Eye (tissue), 1 donor: Measurements from ENCODE around the gene CDKN2B-AS1.
"Not testable (repeated sequence)": the region's sequence is repeated elsewhere in the genome, so short reads cannot be mapped to it uniquely, and the experiment has no call there.

Experiments
- DNase-seq: peaks from one replicate; pipeline ENCODE4 v3.0.0-alpha.2; 2015

Gene CDKN2B-AS1

GRCh38 chr9:22046243-22046885 lies 51.8 kb downstream of the CDKN2B-AS1 start:
- DNase-seq = no peak

DNA sequence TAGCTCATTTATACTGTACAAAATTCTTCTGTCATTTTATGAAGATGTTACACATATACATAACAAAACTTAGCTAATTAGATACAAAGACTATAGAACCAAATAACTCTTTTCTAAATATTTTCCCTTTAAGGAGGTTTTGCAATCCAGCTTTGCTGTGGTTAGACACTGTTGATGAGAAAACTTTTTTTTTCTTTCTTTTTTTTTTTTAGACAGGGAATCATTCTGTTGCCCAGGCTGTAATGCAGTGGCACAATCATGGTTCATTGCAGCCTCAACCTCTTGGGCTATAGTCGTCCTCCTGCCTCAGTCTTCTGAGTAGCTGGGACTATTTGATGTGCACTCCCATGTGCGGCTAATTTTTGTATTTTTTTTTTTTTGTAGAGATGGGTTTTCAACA lies 53.0 kb downstream of the CDKN2B-AS1 start:
- DNase-seq = no peak

- no peak for DNase-seq
Measured at GRCh38 chr9:22049411-22049810, 54.8 kb downstream of the CDKN2B-AS1 start.

GRCh38 chr9:22050924-22051323 lies 56.3 kb downstream of the CDKN2B-AS1 start:
- no peak for DNase-seq

DNA sequence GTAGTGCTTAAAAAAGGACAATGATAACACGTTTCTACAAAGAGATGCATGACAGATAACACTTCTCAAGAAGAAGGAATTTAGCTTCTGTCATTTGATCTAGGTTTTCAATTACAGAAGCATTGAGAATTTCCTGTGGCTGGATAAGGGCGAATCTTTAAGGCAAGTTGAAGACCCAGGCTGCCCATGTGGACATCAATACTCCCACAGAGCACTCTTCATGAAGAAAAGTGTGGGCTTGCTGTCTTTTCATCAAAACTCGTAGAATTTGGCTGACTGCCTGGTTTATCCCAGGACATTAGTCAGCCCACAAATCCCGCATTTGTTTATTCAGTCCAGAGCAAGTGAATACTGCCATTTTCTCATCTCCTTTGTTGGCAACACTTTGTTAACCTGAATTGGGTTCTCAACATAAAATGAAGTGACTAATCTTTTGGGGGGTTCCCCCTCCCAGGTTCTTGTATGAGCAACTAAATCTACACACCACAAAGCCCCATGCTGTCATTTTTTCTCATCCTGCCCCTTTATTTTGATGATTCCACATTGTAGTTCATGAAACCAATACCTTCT lies 57.9 kb downstream of the CDKN2B-AS1 start:
- DNase-seq = peak; percentile 37

DNA sequence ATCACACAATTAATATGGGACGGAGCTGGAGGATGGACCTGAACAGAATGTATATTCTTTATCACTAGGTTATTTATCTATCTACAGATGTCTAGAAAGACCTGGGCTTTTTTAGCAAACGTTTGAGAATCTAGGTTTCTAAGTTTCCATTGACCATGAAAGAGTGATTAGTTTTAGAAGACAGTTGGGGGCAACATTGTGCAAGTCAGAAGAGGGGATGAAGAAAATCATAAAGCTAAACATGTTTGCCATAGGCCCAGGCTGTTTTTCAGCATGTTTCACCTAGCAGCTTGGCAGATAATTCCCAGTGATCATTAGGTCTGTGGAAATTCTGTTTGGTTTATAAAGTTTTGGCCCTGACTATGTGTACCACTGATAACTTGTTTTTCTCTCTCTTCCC lies 58.6 kb downstream of the CDKN2B-AS1 start:
- no peak for DNase-seq

DNA sequence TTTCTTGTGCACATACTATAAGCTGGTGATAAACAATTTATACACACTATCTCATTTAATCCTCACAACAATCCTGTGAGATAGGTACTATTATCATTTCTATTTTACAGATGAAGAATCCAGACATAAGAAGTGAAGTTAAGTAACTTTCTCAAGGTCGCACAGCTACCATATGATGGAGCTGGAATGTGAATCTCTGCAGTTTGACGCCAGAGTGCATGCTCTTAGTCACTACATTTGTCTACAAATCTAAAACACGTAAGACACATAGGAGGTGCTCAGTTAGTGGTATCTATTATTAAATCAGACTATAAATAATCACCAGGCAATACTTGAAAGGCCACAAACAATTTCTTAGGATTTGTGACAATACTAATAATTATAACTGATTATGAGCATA lies 59.5 kb downstream of the CDKN2B-AS1 start:
- DNase-seq = no peak

- no peak for DNase-seq
Measured at GRCh38 chr9:22054529-22054928, 59.9 kb downstream of the CDKN2B-AS1 start.

DNA sequence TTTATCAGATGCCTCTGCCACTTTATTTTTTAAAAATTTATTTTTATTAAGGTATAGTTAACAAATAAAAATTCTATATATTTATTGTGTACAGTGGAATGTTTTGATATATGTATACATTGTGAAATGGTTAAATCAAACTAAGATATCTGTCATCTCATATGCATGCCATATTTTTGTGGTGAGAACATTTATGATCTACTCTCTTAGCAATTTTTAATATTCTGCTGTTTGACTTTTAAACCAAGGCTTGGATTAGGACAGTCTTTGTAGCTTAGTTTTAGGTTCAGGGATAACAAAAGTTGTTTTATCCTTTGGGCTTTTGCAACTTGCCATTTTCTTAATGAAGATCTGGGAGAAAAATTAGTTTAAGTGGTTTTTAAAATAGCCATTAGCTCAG lies 60.5 kb downstream of the CDKN2B-AS1 start:
- no peak for DNase-seq

DNA sequence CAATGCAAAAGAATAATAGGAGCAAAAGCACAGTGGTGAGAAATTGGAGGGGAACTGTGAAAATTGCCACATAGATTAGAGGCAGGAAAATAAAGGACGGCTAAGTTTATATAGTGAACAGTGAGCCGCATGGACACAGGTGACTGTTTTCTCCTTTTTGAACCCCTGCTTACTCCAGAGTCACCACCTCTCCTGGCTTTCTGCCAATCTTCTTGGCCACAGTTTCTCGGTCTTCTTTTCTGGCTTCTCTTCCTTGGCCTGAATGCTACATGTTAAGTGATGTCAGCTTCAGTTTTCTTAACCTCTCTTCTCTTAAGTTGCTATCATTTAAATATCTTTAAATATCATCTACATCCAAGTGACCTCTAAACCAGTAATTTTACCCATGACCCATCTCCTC lies 61.8 kb downstream of the CDKN2B-AS1 start:
- no peak for DNase-seq

- DNase-seq = not testable (repeated sequence)
Measured at GRCh38 chr9:22057972-22058371, 63.4 kb downstream of the CDKN2B-AS1 start.

GRCh38 chr9:22060831-22061383 lies 66.3 kb downstream of the CDKN2B-AS1 start:
- DNase-seq = no peak

GRCh38 chr9:22064957-22065356 lies 70.4 kb downstream of the CDKN2B-AS1 start:
- DNase-seq = no peak

GRCh38 chr9:22065431-22066200 lies 71.0 kb downstream of the CDKN2B-AS1 start:
- no peak for DNase-seq

DNA sequence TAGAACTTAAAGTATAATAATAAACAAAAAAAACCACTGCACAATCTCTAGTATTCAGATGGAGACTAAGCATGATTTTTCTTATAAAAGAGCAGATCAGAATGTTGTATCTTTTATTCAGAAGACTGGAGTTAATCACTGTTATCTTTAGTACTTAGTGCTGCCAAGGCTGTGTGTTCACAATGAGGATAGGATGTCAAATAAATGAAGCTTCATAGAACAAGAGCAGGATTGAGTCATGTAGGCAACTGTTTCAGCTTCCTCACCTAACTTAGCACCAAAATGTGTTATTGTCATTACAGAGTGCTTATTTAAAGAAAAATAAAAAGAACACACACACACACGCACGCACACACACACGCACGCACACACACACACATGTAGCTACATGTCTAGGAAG lies 72.6 kb downstream of the CDKN2B-AS1 start:
- DNase-seq = no peak

- DNase-seq = no peak
Measured at GRCh38 chr9:22068369-22068768, 73.8 kb downstream of the CDKN2B-AS1 start.

- DNase-seq = no peak
Measured at GRCh38 chr9:22073349-22073748, 78.8 kb downstream of the CDKN2B-AS1 start.

- no peak for DNase-seq
Measured at GRCh38 chr9:22078081-22078480, 83.5 kb downstream of the CDKN2B-AS1 start.

DNA sequence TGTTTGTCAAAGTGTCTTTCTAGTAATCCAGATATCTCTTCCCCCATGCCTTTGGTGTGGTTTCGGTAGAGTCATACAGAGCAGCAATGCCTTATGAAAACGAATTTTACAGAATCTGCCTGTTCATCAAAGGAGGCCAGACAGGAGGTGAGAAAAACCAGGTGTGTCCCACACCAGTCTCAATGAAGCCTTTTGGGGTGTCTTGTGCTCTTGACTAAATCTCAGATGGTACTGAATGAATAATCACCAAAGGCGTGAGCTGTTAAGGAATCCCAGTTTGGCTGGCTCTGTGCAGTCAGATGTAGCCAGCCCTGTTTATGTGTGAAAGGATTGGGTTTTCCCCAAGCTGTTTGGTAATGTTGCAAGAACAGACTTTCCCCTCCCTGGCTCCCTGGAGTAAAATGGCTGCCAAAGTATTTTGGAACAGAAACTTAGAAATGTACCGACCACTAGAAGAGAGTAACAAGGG lies 85.3 kb downstream of the CDKN2B-AS1 start:
- no peak for DNase-seq

DNA sequence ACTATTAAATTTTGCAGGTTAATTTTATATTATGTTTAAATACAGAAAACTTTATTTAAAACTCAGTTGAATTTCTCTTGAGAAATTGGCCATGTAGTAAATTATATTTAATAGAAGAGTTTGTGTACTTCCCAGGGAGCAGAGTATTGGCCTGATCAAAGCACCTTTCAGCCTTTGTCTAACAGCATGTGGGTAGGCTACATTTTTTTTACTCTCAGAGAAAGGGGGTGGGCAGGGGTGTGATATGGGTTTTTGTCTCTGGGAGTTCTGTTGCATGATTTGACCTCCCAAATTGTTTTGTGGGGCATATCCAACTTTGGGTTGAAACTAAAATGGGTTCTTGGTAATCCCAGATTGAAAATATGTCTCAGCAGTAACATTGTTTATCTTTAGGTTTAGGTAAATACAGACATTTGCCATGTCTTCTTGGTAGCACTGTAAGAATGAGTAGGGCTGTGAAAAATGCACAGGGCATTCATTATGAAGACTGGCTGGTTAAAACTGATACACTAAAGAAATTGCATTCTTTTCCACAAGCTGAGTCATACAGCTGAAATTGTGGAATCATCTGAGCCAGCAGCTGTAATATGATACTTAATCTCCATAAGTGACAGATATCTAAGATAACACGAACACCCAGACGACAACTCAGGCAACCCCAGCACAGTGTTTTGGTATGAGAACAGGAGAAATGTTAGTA lies 89.9 kb downstream of the CDKN2B-AS1 start:
- DNase-seq = peak; percentile 26

DNA sequence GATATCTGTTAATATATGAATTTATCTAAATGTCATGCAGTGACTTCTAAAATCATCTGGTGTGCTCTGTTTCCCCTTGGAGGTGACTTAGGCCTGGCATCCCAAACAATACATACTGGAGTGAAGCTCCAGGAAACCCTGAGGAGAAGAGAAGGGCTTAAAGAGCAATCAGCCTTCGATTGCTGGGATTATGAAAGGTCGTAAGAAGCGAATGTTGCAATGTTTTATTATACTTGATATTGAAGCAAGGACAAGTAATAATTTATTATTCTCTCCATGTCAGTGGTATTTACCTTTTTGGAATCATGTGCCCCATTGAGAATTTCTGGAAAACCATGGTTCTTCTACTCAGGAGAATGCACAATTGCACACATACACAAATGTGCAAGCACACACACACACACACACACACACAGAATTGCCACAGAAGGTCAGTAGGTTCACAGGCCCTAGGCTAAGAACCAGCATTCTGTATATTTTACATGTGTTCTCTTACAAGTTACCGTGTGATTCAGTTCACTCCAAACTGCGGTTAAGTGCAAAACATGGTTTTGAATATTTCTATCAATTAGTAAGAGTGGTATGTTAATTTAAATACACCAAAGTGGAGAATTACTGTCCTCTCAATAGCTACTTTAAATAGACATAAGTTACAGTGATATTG lies 93.6 kb downstream of the CDKN2B-AS1 start:
- no peak for DNase-seq

- no peak for DNase-seq
Measured at GRCh38 chr9:22088717-22089061, 94.1 kb downstream of the CDKN2B-AS1 start.

GRCh38 chr9:22097707-22098106 lies 103.1 kb downstream of the CDKN2B-AS1 start:
- DNase-seq = no peak
